Esophagus squamous epithelium (tissue), 4 donors: Measurements from ENCODE around the gene SLC12A8.

Experiments
- CTCF ChIP-seq, 6 experiments: fragments of 450-650 bp in 4 of 6; fragments of 200-600 bp in 2 of 6; sonication (generic) in 2 of 6; IDR thresholded peaks; one replicate each; pipeline ENCODE4 v1.5.1; 2016 to 2019; ENCODE audit warnings: antibody characterized with exemption in 6 of 6, mild to moderate bottlenecking in 4 of 6, moderate library complexity in 4 of 6
- POLR2A ChIP-seq, 4 donors: fragments of 450-650 bp; IDR thresholded peaks; one replicate each; pipeline ENCODE4 v1.6.1; 2017; ENCODE audit warnings: antibody characterized with exemption in 4 of 4, mild to moderate bottlenecking in 4 of 4, moderate library complexity in 3 of 4

GRCh38 chr3:125072749-125073389 is 139.7 kb downstream of the SLC12A8 start:
- TF ChIP-seq CTCF (IDR thresholded peaks at IDR 0.05), result no peak
- no peak for TF ChIP-seq POLR2A (IDR thresholded peaks at IDR 0.05)
